Calu3 (cell line): Measurements from ENCODE around the gene CPA4. TPM values are rescaled to one million over a fixed set of nuclear protein-coding genes. Genes with fewer than 3 reads are reported as not detected.

Source experiments
- BruUV-seq: library from RNA; stranded (reverse); fragments of 400-500 nt; replicated peaks from 2 replicates; lab custom pipeline; 2021; lab: Mats Ljungman, UMichigan
- CTCF ChIA-PET: fragments of 300-600 bp; sonication (Branson Sonifier 250); formaldehyde crosslinking; loops from one replicate; lab custom pipeline; 2022; ENCODE audit warnings: antibody characterized with exemption; lab: Charles Lee
- DNase-seq: peaks from one replicate; pipeline ENCODE4 v3.0.0; 2022
- H3K27ac Mint-ChIP-seq: one replicate; pipeline ENCODE4 v1.8.0; 2022; ENCODE audit warnings: mixed read lengths; ENCODE audit not compliant: unreplicated experiment
- H3K27me3 Mint-ChIP-seq: one replicate; pipeline ENCODE4 v1.8.0; 2022; ENCODE audit warnings: mixed read lengths; ENCODE audit not compliant: unreplicated experiment
- H3K36me3 Mint-ChIP-seq: one replicate; pipeline ENCODE4 v1.8.0; 2022; ENCODE audit warnings: mild to moderate bottlenecking, moderate library complexity, mixed read lengths; ENCODE audit not compliant: insufficient read depth, unreplicated experiment
- H3K4me1 Mint-ChIP-seq: one replicate; pipeline ENCODE4 v1.8.0; 2022; ENCODE audit warnings: mild to moderate bottlenecking, low read depth, mixed read lengths; ENCODE audit not compliant: unreplicated experiment
- H3K4me3 Mint-ChIP-seq: one replicate; pipeline ENCODE4 v1.8.0; 2022; ENCODE audit warnings: mild to moderate bottlenecking, low read depth, moderate library complexity, mixed read lengths; ENCODE audit not compliant: unreplicated experiment
- H3K9me3 Mint-ChIP-seq: one replicate; pipeline ENCODE4 v1.8.0; 2022; ENCODE audit warnings: low read depth, mixed read lengths; ENCODE audit not compliant: unreplicated experiment
- CTCF ChIP-seq: fragments of 200-600 bp; IDR thresholded peaks from one replicate; pipeline ENCODE4 v1.8.0; 2022; ENCODE audit warnings: antibody characterized with exemption; ENCODE audit not compliant: unreplicated experiment
- intact Hi-C: fragments of 100-400 bp; cut with micrococcal nuclease; formaldehyde crosslinking; loops from one replicate; pipeline ENCODE4 v1.10.0; 2022; ENCODE audit not compliant: unreplicated experiment
- total RNA-seq: library from RNA; stranded (reverse); gene quantifications from 2 replicates; pipeline ENCODE4 v1.2.3, GENCODE V29; 2022

CPA4 gene
- total RNA-seq, 1 experiment from 2014 or later: not detected

GRCh38 chr7:130367836-130368746 lies 75.1 kb downstream of the CPA4 start:
- BruUV-seq: no TSS peak
- Mint-ChIP-seq H3K27ac (no peak overlapping the region), H3K4me1 (peaks cover 8% of the 10 kb centered on the region), H3K9me3 (peaks cover 3% of the 10 kb centered on the region), H3K36me3 (no peaks in the 10 kb centered on the region), H3K27me3 (no peaks in the 10 kb centered on the region), H3K4me3 (no peak overlapping the region)
- no peak for TF ChIP-seq CTCF
- DNase-seq: no peak
- CTCF ChIA-PET: no interaction called here
- intact Hi-C loops: no loop called here

GRCh38 chr7:130369110-130369711 lies 76.2 kb downstream of the CPA4 start:
- BruUV-seq: no TSS peak
- intact Hi-C loops: no loop called here
- no peak for TF ChIP-seq CTCF
- no peak overlapping the region for H3K27ac Mint-ChIP-seq
- H3K4me1 Mint-ChIP-seq: no peaks in the 10 kb centered on the region
- H3K4me3 Mint-ChIP-seq: no peak overlapping the region
- no peaks in the 10 kb centered on the region for H3K36me3 Mint-ChIP-seq
- no peak for DNase-seq
- CTCF ChIA-PET: no interaction called here
- peaks cover 3% of the 10 kb centered on the region for H3K9me3 Mint-ChIP-seq
- no peaks in the 10 kb centered on the region for H3K27me3 Mint-ChIP-seq

- BruUV-seq: no TSS peak
- no peak overlapping the region for H3K27ac Mint-ChIP-seq
- no peak for TF ChIP-seq CTCF
- no peaks in the 10 kb centered on the region for H3K27me3 Mint-ChIP-seq
- no peak overlapping the region for H3K4me3 Mint-ChIP-seq
- peaks cover 3% of the 10 kb centered on the region for H3K9me3 Mint-ChIP-seq
- H3K36me3 Mint-ChIP-seq: no peaks in the 10 kb centered on the region
- CTCF ChIA-PET: no interaction called here
- no peak for DNase-seq
- intact Hi-C loops: no loop called here
- H3K4me1 Mint-ChIP-seq: no peaks in the 10 kb centered on the region
Observed at GRCh38 chr7:130369831-130370550, 77.0 kb downstream of the CPA4 start.

- no peaks in the 10 kb centered on the region for H3K4me1 Mint-ChIP-seq
- no peak overlapping the region for H3K27ac Mint-ChIP-seq
Observed at GRCh38 chr7:130371046-130371445, 78.1 kb downstream of the CPA4 start.

More at GRCh38 chr7:130371046-130371445, 78.1 kb downstream of the CPA4 start:
- H3K36me3 Mint-ChIP-seq: no peaks in the 10 kb centered on the region
- CTCF ChIA-PET: no interaction called here
- no peak for DNase-seq
- TF ChIP-seq CTCF: no peak
- intact Hi-C loops: no loop called here
- peaks cover 3% of the 10 kb centered on the region for H3K9me3 Mint-ChIP-seq
- no peaks in the 10 kb centered on the region for H3K27me3 Mint-ChIP-seq
- H3K4me3 Mint-ChIP-seq: no peak overlapping the region
- BruUV-seq: no TSS peak
